Left ventricle myocardium inferior (tissue), 1 donor: ENCODE measurements around the gene PTBP2. TPM values are rescaled to one million over a fixed set of nuclear protein-coding genes. Genes with fewer than 3 reads are reported as not detected.

Source experiments
- DNase-seq: peaks from one replicate; pipeline ENCODE4 v3.0.0-alpha.2; 2020
- H3K27ac ChIP-seq: fragments of 200-600 bp; replicated peaks from 2 replicates; pipeline ENCODE4 v1.8.0; 2021
- H3K27me3 ChIP-seq: fragments of 200-600 bp; 2 replicates; pipeline ENCODE4 v1.8.0; 2021; ENCODE audit warnings: low read depth
- H3K36me3 ChIP-seq: fragments of 200-600 bp; 2 replicates; pipeline ENCODE4 v1.8.0; 2021
- H3K4me1 ChIP-seq: fragments of 200-600 bp; 2 replicates; pipeline ENCODE4 v1.8.0; 2021
- H3K4me3 ChIP-seq: fragments of 200-600 bp; 2 replicates; pipeline ENCODE4 v1.8.0; 2021; ENCODE audit warnings: mild to moderate bottlenecking, moderate library complexity
- H3K9me3 ChIP-seq: fragments of 200-600 bp; replicated peaks from 2 replicates; pipeline ENCODE4 v1.8.0; 2021
- intact Hi-C: fragments of 100-400 bp; cut with micrococcal nuclease; formaldehyde crosslinking; loops from one replicate; pipeline ENCODE4 v1.11.0; 2022
- long read RNA-seq: library from polyadenylated mRNA; unstranded; transcript quantifications from one replicate; pipeline ENCODE4 v2.0.0, GENCODE V29; 2021
- total RNA-seq: library from RNA; stranded (reverse); fragmentation: NEBNext Ultra II Directional; extraction: Animal tissue kit (Norgen Biotek cat#: 25700); gene quantifications from one replicate; pipeline ENCODE4 v1.2.1, GENCODE V29; 2021
- TF ChIP-seq, protein P1 (sequence below): fragments of 200-600 bp; IDR thresholded peaks from 2 replicates; pipeline ENCODE4 v1.8.0; 2021; ENCODE audit warnings: antibody characterized with exemption, mild to moderate bottlenecking, borderline replicate concordance
- donor health status: DM: no; HTN: yes; CAD: no; lungs with severe emphysema.

PTBP2 gene, protein sequence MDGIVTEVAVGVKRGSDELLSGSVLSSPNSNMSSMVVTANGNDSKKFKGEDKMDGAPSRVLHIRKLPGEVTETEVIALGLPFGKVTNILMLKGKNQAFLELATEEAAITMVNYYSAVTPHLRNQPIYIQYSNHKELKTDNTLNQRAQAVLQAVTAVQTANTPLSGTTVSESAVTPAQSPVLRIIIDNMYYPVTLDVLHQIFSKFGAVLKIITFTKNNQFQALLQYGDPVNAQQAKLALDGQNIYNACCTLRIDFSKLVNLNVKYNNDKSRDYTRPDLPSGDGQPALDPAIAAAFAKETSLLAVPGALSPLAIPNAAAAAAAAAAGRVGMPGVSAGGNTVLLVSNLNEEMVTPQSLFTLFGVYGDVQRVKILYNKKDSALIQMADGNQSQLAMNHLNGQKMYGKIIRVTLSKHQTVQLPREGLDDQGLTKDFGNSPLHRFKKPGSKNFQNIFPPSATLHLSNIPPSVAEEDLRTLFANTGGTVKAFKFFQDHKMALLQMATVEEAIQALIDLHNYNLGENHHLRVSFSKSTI
- total RNA-seq: 10.3 TPM
- long read RNA-seq, partial matches to known transcripts: 1 of 10 reads
- long read RNA-seq, other reads (novel, unspliced or antisense): 0 of 10 reads

DNA sequence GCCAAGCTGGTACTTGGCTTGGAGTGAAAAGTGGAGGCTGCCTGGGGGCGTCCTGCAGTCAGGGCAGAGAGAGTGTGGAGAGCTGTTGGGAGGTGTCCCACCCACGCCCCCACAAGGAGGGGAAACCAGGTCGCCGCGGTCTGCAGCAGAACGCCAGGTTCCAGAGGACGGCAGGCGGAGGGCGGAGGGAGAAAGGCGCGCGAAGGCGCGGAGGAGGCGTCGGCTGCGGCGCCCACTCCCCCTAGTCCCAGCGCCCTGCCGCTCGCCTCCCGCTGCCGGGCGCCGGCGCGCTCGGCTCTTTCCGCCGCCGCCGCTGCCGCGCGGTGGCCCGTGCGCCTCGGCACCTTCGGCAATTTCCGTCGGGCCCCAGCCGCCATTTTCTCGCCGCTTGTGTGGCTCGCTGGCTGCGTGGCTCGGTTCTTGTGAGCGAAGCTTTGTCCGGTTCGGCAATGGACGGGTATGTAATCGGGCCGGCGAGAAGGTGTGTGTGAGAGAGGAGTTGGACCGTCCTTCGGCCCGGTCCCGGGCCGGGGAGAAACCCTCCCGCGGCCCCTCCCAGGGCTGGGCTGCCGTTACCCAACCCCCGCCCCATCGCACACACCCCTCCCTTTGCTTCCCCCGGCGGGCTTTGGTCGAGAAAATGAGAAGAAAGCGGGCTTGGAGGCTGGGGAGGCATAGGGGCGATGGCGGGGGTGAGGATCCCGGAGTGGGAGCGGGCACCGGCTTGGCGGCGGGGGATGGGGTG is at the start of gene PTBP2:
Gene PTBP2 (plus strand): TSS at position 369 of the 745 bp plus-strand sequence. CDS start 81 bp downstream, at position 450.
- TF ChIP-seq, protein P1, sequence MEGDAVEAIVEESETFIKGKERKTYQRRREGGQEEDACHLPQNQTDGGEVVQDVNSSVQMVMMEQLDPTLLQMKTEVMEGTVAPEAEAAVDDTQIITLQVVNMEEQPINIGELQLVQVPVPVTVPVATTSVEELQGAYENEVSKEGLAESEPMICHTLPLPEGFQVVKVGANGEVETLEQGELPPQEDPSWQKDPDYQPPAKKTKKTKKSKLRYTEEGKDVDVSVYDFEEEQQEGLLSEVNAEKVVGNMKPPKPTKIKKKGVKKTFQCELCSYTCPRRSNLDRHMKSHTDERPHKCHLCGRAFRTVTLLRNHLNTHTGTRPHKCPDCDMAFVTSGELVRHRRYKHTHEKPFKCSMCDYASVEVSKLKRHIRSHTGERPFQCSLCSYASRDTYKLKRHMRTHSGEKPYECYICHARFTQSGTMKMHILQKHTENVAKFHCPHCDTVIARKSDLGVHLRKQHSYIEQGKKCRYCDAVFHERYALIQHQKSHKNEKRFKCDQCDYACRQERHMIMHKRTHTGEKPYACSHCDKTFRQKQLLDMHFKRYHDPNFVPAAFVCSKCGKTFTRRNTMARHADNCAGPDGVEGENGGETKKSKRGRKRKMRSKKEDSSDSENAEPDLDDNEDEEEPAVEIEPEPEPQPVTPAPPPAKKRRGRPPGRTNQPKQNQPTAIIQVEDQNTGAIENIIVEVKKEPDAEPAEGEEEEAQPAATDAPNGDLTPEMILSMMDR: no peak
- intact Hi-C loops: no loop called here

DNA sequence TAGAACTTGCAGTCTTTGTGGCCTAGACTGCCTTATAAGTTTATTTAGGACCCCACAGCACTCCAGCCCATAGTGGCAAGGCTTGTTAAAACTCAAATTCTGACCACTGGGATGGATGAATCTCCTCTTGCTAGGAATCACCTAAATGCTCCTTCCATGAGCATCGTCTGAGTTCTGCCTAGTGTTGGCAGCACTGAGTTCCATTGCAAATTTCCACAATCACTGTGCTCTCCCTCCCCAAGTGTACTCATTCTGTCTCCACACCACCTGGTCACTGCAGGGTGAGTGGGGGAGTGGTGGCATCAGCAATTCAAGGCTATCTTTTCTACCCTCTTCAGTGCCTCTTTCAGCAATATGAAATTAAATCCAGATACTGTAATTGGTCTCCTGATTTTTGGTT is 46.7 kb upstream of the PTBP2 start:
- no peak for DNase-seq
- H3K4me1 ChIP-seq: no peaks in the 10 kb centered on the region
- H3K36me3 ChIP-seq: no peaks in the 10 kb centered on the region
- H3K27ac ChIP-seq: no peak overlapping the region
- peaks cover 38% of the 10 kb centered on the region for H3K9me3 ChIP-seq
- no peaks in the 10 kb centered on the region for H3K27me3 ChIP-seq
- H3K4me3 ChIP-seq: no peak overlapping the region
- intact Hi-C loops: no loop called here
- TF ChIP-seq, protein P1: no peak

More for the DNA sequence above, at the start of gene PTBP2:
- peak within 1 kb of the TSS; percentile 96 for H3K27ac ChIP-seq
- H3K4me3 ChIP-seq: peak within 1 kb of the TSS; percentile 99
- DNase-seq: peak; percentile 83
- H3K9me3 ChIP-seq: no peaks in the 10 kb centered on the region
- peaks cover 39% of the 10 kb centered on the region for H3K4me1 ChIP-seq
- no peaks in the 10 kb centered on the region for H3K27me3 ChIP-seq
- peaks cover 13% of the 10 kb centered on the region for H3K36me3 ChIP-seq

DNA sequence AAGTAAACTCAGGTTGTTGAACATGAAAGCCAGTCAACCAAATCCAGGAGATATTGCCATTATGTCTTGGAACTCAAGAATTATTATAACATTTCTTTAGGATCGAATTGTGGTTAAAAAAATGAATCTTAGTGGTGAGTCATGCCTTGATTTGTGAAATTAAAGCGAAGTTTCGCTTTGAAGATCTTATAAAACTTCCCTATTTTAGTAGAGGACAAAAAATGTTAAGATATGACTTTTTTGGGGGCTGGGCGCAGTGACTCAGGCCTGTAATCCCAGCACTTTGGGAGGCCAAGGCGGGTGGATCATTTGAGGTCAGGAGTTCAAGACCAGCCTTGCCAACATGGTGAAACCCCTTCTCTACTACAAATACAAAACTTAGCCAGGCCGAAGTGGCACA is 39.5 kb upstream of the PTBP2 start:
- Histone ChIP-seq H3K27ac (no peak overlapping the region), H3K9me3 (no peaks in the 10 kb centered on the region), H3K4me1 (no peaks in the 10 kb centered on the region), H3K36me3 (no peaks in the 10 kb centered on the region), H3K4me3 (no peak overlapping the region), H3K27me3 (no peaks in the 10 kb centered on the region)
- DNase-seq: no peak
- intact Hi-C loops: no loop called here
- TF ChIP-seq, protein P1: no peak

DNA sequence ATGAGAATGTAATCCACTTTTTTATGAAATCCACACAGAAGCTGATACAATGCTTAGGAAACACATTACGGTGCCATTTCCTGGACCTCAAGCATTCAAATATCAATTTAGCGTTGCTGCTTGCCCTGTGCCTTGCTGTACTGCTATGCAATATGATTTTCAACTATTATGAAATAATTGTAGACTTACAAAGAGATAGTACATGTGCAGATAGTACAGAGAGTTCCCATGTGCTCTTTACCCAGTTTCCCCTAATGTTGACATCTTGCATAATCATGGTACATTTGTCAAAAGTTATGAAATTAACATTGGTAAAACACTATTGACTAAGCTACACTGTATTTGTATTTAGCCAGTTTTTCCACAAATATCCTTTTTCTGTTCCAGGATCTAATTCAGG is 37.7 kb upstream of the PTBP2 start:
- intact Hi-C loops: no loop called here
- Histone ChIP-seq H3K36me3 (no peaks in the 10 kb centered on the region), H3K4me1 (no peaks in the 10 kb centered on the region), H3K9me3 (no peaks in the 10 kb centered on the region), H3K4me3 (no peak overlapping the region), H3K27me3 (no peaks in the 10 kb centered on the region), H3K27ac (no peak overlapping the region)
- TF ChIP-seq, protein P1: no peak
- DNase-seq: no peak

DNA sequence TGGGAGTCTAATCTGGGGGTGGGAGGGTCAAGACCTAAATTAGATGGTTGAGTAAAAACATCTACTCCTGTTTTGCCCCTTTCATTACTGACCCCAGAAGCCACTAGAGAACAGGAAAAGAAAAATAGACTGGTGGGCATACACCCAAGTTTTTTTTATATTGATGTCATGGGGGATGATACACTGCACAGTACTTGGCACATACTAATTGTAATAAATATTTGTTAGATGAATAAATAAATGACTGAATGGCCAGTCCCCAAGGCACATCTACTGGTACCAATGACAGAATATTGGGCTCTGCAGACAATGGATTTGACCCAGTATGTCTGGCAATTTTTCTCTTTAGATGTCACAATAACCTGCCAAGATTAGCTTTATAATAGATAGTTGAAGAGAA is 36.8 kb upstream of the PTBP2 start:
- H3K36me3 ChIP-seq: no peaks in the 10 kb centered on the region
- no peaks in the 10 kb centered on the region for H3K27me3 ChIP-seq
- no peak overlapping the region for H3K4me3 ChIP-seq
- intact Hi-C loops: no loop called here
- H3K4me1 ChIP-seq: no peaks in the 10 kb centered on the region
- TF ChIP-seq, protein P1: no peak
- no peaks in the 10 kb centered on the region for H3K9me3 ChIP-seq
- no peak overlapping the region for H3K27ac ChIP-seq
- DNase-seq: no peak
